ACC112 (cell line): ENCODE data around the gene CCDC9B.

Source experiments
- H2AFZ ChIP-seq: fragments of 200-600 bp; sonication (generic); one replicate; pipeline ENCODE4 v1.6.0; 2017; ENCODE audit warnings: antibody characterized with exemption, low read length; ENCODE audit not compliant: unreplicated experiment
- H3K27ac ChIP-seq: fragments of 200-600 bp; sonication (generic); 2 replicates; pipeline ENCODE4 v1.5.1; 2014; ENCODE audit warnings: low read depth, mild to moderate bottlenecking, antibody characterized with exemption, low read length, moderate library complexity
- H3K27me3 ChIP-seq: fragments of 200-600 bp; sonication (generic); 2 replicates; pipeline ENCODE4 v1.6.1; 2014; ENCODE audit warnings: mild to moderate bottlenecking, antibody characterized with exemption, low read length, moderate library complexity, mixed read lengths; ENCODE audit not compliant: insufficient read depth
- H3K36me3 ChIP-seq: fragments of 200-600 bp; sonication (generic); 2 replicates; pipeline ENCODE4 v1.6.1; 2016; ENCODE audit warnings: mild to moderate bottlenecking, antibody characterized with exemption, low read length, moderate library complexity, mixed read lengths; ENCODE audit not compliant: insufficient read depth
- H3K4me1 ChIP-seq: fragments of 200-600 bp; sonication (generic); one replicate; pipeline ENCODE4 v1.6.1; 2016; ENCODE audit warnings: low read length, mixed read lengths; ENCODE audit not compliant: insufficient read depth, unreplicated experiment, control insufficient read depth
- H3K4me3 ChIP-seq: fragments of 200-600 bp; sonication (generic); 2 replicates; pipeline ENCODE4 v1.5.1; 2014; ENCODE audit warnings: mild to moderate bottlenecking, low read depth, low read length
- H3K79me2 ChIP-seq: fragments of 200-600 bp; sonication (generic); one replicate; pipeline ENCODE4 v1.6.0; 2016; ENCODE audit warnings: low read length; ENCODE audit not compliant: control insufficient read depth, unreplicated experiment, insufficient read depth

Gene CCDC9B

GRCh38 chr15:40340740-40341400 lies at the start of gene CCDC9B:
Gene CCDC9B (minus strand): TSS chr15:40340939. CDS start chr15:40340819, 120 bp downstream.
- peak within 1 kb of the TSS; percentile 95 for H3K27ac ChIP-seq
- H2AFZ ChIP-seq = no peak within 1 kb of the TSS
- H3K4me1 ChIP-seq = peaks cover 84% of the 10 kb centered on the region

GRCh38 chr15:40389824-40390595 lies 49.3 kb upstream of the CCDC9B start:
- H2AFZ ChIP-seq = no peak overlapping the region
- H3K27ac ChIP-seq = peak overlapping the region; percentile 62
- H3K79me2 ChIP-seq = peaks cover 27% of the 10 kb centered on the region
- H3K27me3 ChIP-seq = no peaks in the 10 kb centered on the region
- H3K4me3 ChIP-seq = no peak overlapping the region
- peaks cover 52% of the 10 kb centered on the region for H3K36me3 ChIP-seq
- H3K4me1 ChIP-seq = peaks cover 16% of the 10 kb centered on the region

More at GRCh38 chr15:40340740-40341400, at the start of gene CCDC9B:
- H3K27me3 ChIP-seq = no peaks in the 10 kb centered on the region
- H3K79me2 ChIP-seq = peaks cover 28% of the 10 kb centered on the region
- H3K36me3 ChIP-seq = no peaks in the 10 kb centered on the region
- H3K4me3 ChIP-seq = peak within 1 kb of the TSS; percentile 77

DNA sequence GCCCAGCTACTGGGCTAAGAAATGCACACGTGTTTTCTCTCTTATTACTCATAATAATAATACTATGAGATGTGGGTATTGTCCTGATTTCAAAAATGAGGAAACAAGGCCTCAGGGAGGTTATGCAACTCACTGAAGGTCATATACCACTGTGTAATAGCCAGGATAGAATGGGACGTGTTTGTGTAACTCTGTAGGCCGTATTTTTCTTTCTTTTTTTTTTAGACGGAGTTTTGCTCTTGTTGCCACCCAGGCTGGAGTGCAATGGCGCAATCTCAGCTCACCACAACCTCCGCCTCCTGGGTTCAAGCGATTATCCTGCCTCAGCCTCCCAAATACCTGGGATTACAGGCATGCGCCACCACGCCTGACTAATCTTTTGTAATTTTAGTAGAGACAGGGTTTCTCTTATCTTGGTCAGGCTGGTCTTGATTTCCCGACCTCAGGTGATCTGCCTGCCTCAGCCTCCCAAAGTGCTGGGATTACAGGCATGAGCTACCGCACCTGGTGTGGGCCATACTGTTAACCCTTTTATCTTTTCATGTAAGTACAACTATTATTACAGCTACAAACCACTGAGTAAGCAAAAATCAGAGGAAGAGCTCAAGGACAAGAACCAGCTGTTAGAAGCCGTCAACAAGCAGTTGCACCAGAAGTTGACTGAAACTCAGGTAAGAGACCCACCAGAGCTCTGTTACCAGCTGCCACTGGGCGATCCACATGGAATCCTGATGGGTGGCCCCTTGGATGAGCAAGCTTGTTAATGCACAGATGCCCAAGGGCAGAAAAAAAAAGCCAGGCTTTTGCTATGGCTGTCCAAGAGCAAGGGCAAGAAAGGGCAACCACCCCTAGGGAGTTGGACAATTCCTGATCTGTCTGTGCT lies 48.4 kb upstream of the CCDC9B start:
- Histone ChIP-seq H3K27ac (peak overlapping the region; percentile 62), H3K27me3 (no peaks in the 10 kb centered on the region), H3K79me2 (peaks cover 35% of the 10 kb centered on the region), H3K4me1 (peaks cover 24% of the 10 kb centered on the region), H3K4me3 (no peak overlapping the region), H2AFZ (no peak overlapping the region), H3K36me3 (peaks cover 56% of the 10 kb centered on the region)

GRCh38 chr15:40386480-40386879 lies 45.7 kb upstream of the CCDC9B start:
- H3K36me3 ChIP-seq = peaks cover 43% of the 10 kb centered on the region
- H3K27me3 ChIP-seq = no peaks in the 10 kb centered on the region
- no peak overlapping the region for H3K4me3 ChIP-seq
- no peak overlapping the region for H3K27ac ChIP-seq
- H3K79me2 ChIP-seq = peaks cover 49% of the 10 kb centered on the region
- H2AFZ ChIP-seq = no peak overlapping the region
- peaks cover 29% of the 10 kb centered on the region for H3K4me1 ChIP-seq

- H3K27ac ChIP-seq = peak within 1 kb of the TSS; percentile 37
- peaks cover 40% of the 10 kb centered on the region for H3K79me2 ChIP-seq
- H2AFZ ChIP-seq = peak within 1 kb of the TSS; percentile 100
- peaks cover 20% of the 10 kb centered on the region for H3K36me3 ChIP-seq
- H3K27me3 ChIP-seq = no peaks in the 10 kb centered on the region
- peak within 1 kb of the TSS; percentile 100 for H3K4me3 ChIP-seq
- peaks cover 28% of the 10 kb centered on the region for H3K4me1 ChIP-seq
Observed at GRCh38 chr15:40382580-40383456, 42.1 kb upstream of the CCDC9B start, which contains the start of gene KNSTRN. Gene KNSTRN (plus strand): TSS chr15:40382721. CDS start chr15:40382836, 115 bp downstream.

DNA sequence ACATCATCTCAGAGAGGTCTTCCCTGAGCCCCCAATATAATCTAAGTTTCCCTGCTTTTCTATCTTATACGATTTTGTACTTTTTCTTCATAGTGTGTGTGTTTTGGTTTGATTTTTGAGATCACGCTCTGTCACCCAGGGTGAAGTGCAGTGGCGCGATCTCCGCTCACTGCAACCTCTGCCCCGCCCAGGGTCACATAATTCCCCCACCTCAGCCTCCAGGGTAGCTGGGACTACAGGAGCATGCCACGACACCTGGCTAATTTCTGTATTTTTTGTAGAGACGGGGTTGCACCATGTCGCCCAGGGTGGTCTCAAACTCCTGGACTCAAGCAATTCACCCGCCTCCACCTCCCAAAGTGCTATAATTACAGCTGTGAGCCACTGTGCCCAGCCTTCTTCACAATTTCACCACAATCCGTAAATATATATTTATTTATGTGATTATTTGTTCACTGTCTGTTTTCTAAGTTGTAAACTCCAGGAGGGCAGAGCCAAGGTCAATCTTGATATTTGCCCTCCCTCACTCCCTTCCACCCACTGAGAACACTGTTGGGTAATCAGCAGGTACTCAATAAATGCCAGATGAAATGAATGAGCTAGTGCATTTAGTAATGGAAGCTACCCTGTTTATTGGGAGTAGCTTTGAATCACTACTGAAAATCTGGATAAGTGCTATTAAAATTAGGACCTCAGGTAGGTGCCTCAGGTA lies 41.2 kb upstream of the CCDC9B start:
- peak overlapping the region; percentile 100; the same call in 1 of the 2 replicates for H3K4me3 ChIP-seq
- no peak overlapping the region for H3K27ac ChIP-seq
- no peaks in the 10 kb centered on the region for H3K27me3 ChIP-seq
- H3K36me3 ChIP-seq = peaks cover 14% of the 10 kb centered on the region
- peaks cover 38% of the 10 kb centered on the region for H3K79me2 ChIP-seq
- H2AFZ ChIP-seq = peak overlapping the region; percentile 100
- H3K4me1 ChIP-seq = peaks cover 28% of the 10 kb centered on the region

DNA sequence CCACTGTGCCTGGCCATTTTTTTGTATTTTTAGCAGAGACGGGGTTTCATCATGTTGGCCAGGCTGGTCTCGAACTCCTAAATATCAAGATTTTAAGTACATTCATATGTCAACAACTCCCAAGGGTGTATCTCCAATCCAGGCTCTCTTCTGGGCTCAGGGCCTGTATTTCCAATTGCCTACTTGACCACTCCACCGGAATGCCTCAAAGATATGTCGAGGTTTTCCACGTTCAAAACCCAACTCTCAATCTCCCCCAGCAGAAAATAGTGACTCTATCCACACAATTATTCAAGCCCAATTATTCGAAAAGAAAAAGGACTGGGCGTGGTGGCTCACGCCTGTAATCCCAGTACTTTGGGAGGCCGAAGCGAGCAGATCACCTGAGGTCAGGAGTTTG lies 39.9 kb upstream of the CCDC9B start:
- peak overlapping the region; percentile 70; the same call in 1 of the 2 replicates for H3K27ac ChIP-seq

DNA sequence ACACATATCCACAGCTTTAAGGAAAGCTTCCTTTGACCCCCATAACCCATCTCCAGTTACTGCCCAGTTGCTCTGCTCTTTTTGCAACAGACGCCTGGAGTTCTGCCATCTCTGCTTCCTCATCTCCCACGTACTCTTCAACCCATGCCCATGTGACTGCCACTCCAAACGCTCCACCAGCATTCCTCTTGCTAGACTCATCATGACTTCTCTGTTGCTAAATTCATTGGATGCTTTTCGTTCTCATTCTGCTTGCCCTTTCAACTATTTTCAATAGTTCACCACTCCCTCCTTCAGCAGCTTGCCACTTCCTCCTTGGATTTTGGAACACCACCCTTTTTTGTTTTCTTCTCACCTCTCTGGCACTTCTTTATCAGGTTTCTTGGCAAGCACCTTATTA lies 39.1 kb upstream of the CCDC9B start:
- Histone ChIP-seq H2AFZ (peak overlapping the region; percentile 24), H3K36me3 (peaks cover 3% of the 10 kb centered on the region), H3K4me3 (no peak overlapping the region), H3K4me1 (peaks cover 22% of the 10 kb centered on the region), H3K27me3 (no peaks in the 10 kb centered on the region), H3K27ac (peak overlapping the region; percentile 70), H3K79me2 (peaks cover 21% of the 10 kb centered on the region)

More for the DNA sequence above, 39.9 kb upstream of the CCDC9B start:
- H3K4me3 ChIP-seq = no peak overlapping the region
- H2AFZ ChIP-seq = no peak overlapping the region
- H3K79me2 ChIP-seq = peaks cover 29% of the 10 kb centered on the region
- no peaks in the 10 kb centered on the region for H3K27me3 ChIP-seq
- peaks cover 5% of the 10 kb centered on the region for H3K36me3 ChIP-seq
- peaks cover 28% of the 10 kb centered on the region for H3K4me1 ChIP-seq

- Histone ChIP-seq H2AFZ (peak overlapping the region; percentile 24), H3K79me2 (peaks cover 16% of the 10 kb centered on the region), H3K4me1 (peaks cover 17% of the 10 kb centered on the region), H3K36me3 (no peaks in the 10 kb centered on the region), H3K27ac (peak overlapping the region; percentile 70; the same call in 1 of the 2 replicates), H3K27me3 (no peaks in the 10 kb centered on the region), H3K4me3 (no peak overlapping the region)
Observed at GRCh38 chr15:40379374-40379773, 38.6 kb upstream of the CCDC9B start.
